Left ventricle myocardium superior (tissue), 1 donor: ENCODE data around the gene DZIP1. TPM values are rescaled to one million over a fixed set of nuclear protein-coding genes. Genes with fewer than 3 reads are reported as not detected.
"Not testable (repeated sequence)": the region's sequence is repeated elsewhere in the genome, so short reads cannot be mapped to it uniquely, and the experiment has no call there.

Source experiments
- ATAC-seq: fragments of 200-7000 bp; cut with Tn5 transposase; one replicate; pipeline ENCODE4 v1.9.1; 2020; ENCODE audit warnings: mild to moderate bottlenecking, moderate library complexity
- DNase-seq: peaks from one replicate; pipeline ENCODE4 v3.0.0-alpha.2; 2020
- intact Hi-C: fragments of 100-400 bp; cut with micrococcal nuclease; formaldehyde crosslinking; loops from one replicate; pipeline ENCODE4 v1.11.0; 2022
- total RNA-seq: library from RNA; stranded (reverse); fragmentation: NEBNext Ultra II Directional; extraction: Animal tissue kit (Norgen Biotek cat#: 25700); gene quantifications from one replicate; pipeline ENCODE4 v1.2.1, GENCODE V29; 2021
- donor health status: DM: no; HTN: yes; CAD: no; lungs with severe emphysema.

Gene DZIP1
- total RNA-seq, 1 donor from 2014 or later: 4.0 TPM

- DNase-seq (no peak), ATAC-seq (no peak)
- intact Hi-C loops: no loop called here
These were observed 35.7 kb downstream of the DZIP1 start for GRCh38 chr13:95608640-95609323.

- DNase-seq (no peak), ATAC-seq (no peak)
- intact Hi-C loops: no loop called here
These were observed 37.1 kb downstream of the DZIP1 start for GRCh38 chr13:95607366-95607765.

GRCh38 chr13:95605448-95606125 is 38.9 kb downstream of the DZIP1 start:
- ATAC-seq (no peak), DNase-seq (no peak)
- intact Hi-C loops: no loop called here

GRCh38 chr13:95604556-95604915 is 40.0 kb downstream of the DZIP1 start:
- ATAC-seq (no peak), DNase-seq (no peak)
- intact Hi-C loops: no loop called here

GRCh38 chr13:95603887-95604555 is 40.5 kb downstream of the DZIP1 start:
- intact Hi-C loops: no loop called here
- ATAC-seq: peak; percentile 22
- DNase-seq: peak; percentile 35

- intact Hi-C loops: no loop called here
- no peak for DNase-seq
- ATAC-seq: no peak
These were observed 42.6 kb downstream of the DZIP1 start for GRCh38 chr13:95601906-95602305.

- ATAC-seq (no peak), DNase-seq (no peak)
- intact Hi-C loops: no loop called here
These were observed 43.3 kb downstream of the DZIP1 start for GRCh38 chr13:95601216-95601615.

GRCh38 chr13:95596701-95597100 is 47.8 kb downstream of the DZIP1 start:
- intact Hi-C loops: no loop called here
- ATAC-seq (no peak), DNase-seq (no peak)

GRCh38 chr13:95593462-95593861 is 51.0 kb downstream of the DZIP1 start:
- no peak for DNase-seq
- intact Hi-C loops: no loop called here
- no peak for ATAC-seq

- no peak for ATAC-seq
- intact Hi-C loops: no loop called here
- DNase-seq: no peak
These were observed 55.8 kb downstream of the DZIP1 start for GRCh38 chr13:95588721-95589120.

GRCh38 chr13:95588134-95588533 is 56.4 kb downstream of the DZIP1 start:
- intact Hi-C loops: no loop called here
- no peak for ATAC-seq
- no peak for DNase-seq

- DNase-seq: no peak
- ATAC-seq: no peak
- intact Hi-C loops: no loop called here
These were observed 58.6 kb downstream of the DZIP1 start for GRCh38 chr13:95585867-95586266.

GRCh38 chr13:95579303-95579702 is 65.2 kb downstream of the DZIP1 start:
- no peak for ATAC-seq
- intact Hi-C loops: no loop called here

GRCh38 chr13:95573221-95573620 is 71.3 kb downstream of the DZIP1 start:
- ATAC-seq: no peak
- DNase-seq: no peak
- intact Hi-C loops: no loop called here

More at GRCh38 chr13:95579303-95579702, 65.2 kb downstream of the DZIP1 start:
- DNase-seq: no peak

- intact Hi-C loops: no loop called here
- DNase-seq: no peak
- no peak for ATAC-seq
These were observed 72.6 kb downstream of the DZIP1 start for GRCh38 chr13:95571941-95572340.

GRCh38 chr13:95570016-95570415 is 74.5 kb downstream of the DZIP1 start:
- ATAC-seq: no peak
- intact Hi-C loops: no loop called here
- no peak for DNase-seq

GRCh38 chr13:95568131-95568530 is 76.4 kb downstream of the DZIP1 start:
- intact Hi-C loops: no loop called here
- ATAC-seq (no peak), DNase-seq (no peak)

- ATAC-seq, intact Hi-C loops, DNase-seq: not testable (repeated sequence)
These were observed 78.7 kb downstream of the DZIP1 start for GRCh38 chr13:95565758-95566157.

- ATAC-seq (no peak), DNase-seq (no peak)
- intact Hi-C loops: no loop called here
These were observed 79.7 kb downstream of the DZIP1 start for GRCh38 chr13:95564733-95565291.

GRCh38 chr13:95564091-95564490 is 80.4 kb downstream of the DZIP1 start:
- no peak for DNase-seq
- ATAC-seq: no peak
- intact Hi-C loops: no loop called here
